GM23248 (cell line): ENCODE measurements around the gene SLC35F3.

Experiments used
- EZH2 ChIP-seq: fragments of 200-600 bp; sonication (generic); IDR thresholded peaks from 2 replicates; pipeline ENCODE4 v1.6.1; 2018; ENCODE audit warnings: antibody characterized with exemption, mild to moderate bottlenecking; ENCODE audit not compliant: insufficient read depth, poor library complexity, severe bottlenecking
- EZH2phosphoT487 ChIP-seq: fragments of 200-600 bp; sonication (generic); IDR thresholded peaks from 2 replicates; pipeline ENCODE4 v1.6.1; 2018; ENCODE audit warnings: antibody characterized with exemption, moderate library complexity, mild to moderate bottlenecking, low read depth; ENCODE audit not compliant: insufficient read depth

DNA sequence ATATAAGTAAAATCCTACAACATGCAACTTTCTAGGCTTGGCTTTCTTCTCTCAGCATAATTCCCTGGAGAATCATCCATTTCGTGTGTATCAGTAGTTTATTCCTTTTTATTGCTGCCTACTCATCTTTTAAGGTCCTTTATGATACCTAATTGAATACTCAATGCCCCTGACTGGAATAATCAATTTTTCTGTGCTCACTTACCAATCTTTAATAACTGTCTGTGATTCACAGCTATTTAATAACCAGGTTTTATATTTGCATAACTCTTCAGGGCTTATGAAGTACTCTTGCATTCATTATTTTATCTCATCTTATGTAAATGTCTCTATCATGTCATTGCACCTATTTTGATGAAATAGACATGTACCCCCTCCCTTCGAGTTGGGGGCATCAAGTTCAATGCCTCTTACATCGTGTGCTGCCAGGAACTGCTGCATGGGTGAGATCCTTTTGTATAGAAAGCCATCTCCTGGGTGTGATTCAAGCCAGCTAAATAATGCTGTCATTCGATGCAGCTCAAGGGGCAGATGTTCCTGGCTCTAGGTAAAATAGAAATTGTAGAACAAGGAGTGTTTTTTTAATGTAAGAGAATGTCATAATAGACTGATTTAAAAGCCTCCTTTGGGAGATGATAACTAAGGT, 222.7 kb downstream of the SLC35F3 start:
- TF ChIP-seq EZH2 (no peak), EZH2phosphoT487 (no peak)
